ENCODE measurements around the gene CHRM4. TPM values are rescaled to one million over a fixed set of nuclear protein-coding genes. Genes with fewer than 3 reads are reported as not detected.

Gene CHRM4
- total RNA-seq, 2 donors from 2014 or later, result 0.46 TPM; not detected in 1

DNA sequence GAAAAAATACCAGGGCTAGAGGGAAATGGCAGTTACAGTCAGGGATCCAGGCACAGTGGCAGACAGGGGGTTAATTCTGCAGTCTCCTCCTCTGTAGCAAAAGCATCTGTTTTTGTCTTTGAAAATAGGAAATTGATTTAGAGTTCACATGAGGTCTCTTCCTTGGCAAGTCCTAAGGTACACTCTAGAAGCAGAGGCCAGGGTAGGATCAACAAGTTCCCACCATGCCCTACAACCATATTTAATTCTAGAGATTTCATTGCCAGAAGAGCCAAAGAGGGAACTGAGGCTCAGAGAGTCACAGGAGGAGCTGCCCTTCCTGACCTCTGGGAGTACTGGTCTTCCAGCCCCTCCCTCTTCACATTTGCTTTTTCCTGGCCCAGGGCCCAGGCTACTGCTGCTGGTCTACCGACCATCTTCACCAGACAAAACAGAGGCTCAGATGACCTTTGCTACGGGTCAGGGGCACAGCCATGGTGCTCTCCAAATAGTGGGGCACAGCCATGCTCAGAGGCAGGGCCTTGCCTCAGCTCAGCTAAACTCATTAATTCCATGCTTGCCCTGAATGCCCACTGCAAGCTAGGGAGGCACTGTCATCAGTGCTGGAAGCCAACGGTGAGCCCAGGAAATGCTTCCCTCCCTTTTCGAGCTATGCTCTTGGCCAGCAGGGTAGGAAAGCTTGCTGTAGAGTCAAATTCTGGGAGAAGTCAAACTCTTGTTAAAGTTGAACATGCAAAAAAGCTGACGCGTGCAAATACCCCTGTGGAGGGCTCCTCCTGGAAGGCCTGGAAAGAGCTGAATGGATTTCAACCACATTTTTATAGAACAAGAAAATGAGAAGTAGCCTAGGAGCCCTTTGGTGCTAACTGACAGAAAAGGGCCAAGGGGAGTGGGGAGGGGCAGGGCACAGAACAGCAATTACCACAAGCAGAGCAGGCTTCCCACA lies 11.7 kb upstream of the CHRM4 start:
- peaks cover 56% of the 10 kb centered on the region for H3K36me3 ChIP-seq (ENCODE audit: control insufficient read depth, insufficient read depth, low read length)
- no peak overlapping the region for H3K4me3 ChIP-seq (ENCODE audit: low read length)
- Mint-ChIP-seq H3K4me3 (no peak overlapping the region), H3K27ac (no peak overlapping the region), H3K27me3 (ENCODE audit: insufficient read depth) (no peaks in the 10 kb centered on the region), H3K4me1 (peaks cover 11% of the 10 kb centered on the region), H3K9me3 (no peaks in the 10 kb centered on the region), H3K36me3 (ENCODE audit: low read depth) (peaks cover 46% of the 10 kb centered on the region)
- peaks cover 10% of the 10 kb centered on the region for H3K4me1 ChIP-seq (ENCODE audit: control insufficient read depth, insufficient read depth, low read length)
- TF ChIP-seq, protein P1, sequence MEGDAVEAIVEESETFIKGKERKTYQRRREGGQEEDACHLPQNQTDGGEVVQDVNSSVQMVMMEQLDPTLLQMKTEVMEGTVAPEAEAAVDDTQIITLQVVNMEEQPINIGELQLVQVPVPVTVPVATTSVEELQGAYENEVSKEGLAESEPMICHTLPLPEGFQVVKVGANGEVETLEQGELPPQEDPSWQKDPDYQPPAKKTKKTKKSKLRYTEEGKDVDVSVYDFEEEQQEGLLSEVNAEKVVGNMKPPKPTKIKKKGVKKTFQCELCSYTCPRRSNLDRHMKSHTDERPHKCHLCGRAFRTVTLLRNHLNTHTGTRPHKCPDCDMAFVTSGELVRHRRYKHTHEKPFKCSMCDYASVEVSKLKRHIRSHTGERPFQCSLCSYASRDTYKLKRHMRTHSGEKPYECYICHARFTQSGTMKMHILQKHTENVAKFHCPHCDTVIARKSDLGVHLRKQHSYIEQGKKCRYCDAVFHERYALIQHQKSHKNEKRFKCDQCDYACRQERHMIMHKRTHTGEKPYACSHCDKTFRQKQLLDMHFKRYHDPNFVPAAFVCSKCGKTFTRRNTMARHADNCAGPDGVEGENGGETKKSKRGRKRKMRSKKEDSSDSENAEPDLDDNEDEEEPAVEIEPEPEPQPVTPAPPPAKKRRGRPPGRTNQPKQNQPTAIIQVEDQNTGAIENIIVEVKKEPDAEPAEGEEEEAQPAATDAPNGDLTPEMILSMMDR (conservative IDR thresholded peaks at IDR 0.05), result no peak
- WGBS, 2 experiments (ENCODE audit: insufficient coverage in 1 of 2, insufficient read length in 1 of 2), result 88 to 94% methylated on average over 4 to 6 of the region's 6 CpGs
- H3K27ac ChIP-seq (ENCODE audit: low read depth, low read length), result no peak overlapping the region
- no peaks in the 10 kb centered on the region for H3K9me3 ChIP-seq (ENCODE audit: control insufficient read depth, low read length)
- no peaks in the 10 kb centered on the region for H3K27me3 ChIP-seq (ENCODE audit: control insufficient read depth, insufficient read depth, low read length, poor library complexity, severe bottlenecking)
- no peak overlapping the region for H3K9ac ChIP-seq (ENCODE audit: extremely low read depth, low read length, poor library complexity, severe bottlenecking)
- DNase-seq, result no peak

DNA sequence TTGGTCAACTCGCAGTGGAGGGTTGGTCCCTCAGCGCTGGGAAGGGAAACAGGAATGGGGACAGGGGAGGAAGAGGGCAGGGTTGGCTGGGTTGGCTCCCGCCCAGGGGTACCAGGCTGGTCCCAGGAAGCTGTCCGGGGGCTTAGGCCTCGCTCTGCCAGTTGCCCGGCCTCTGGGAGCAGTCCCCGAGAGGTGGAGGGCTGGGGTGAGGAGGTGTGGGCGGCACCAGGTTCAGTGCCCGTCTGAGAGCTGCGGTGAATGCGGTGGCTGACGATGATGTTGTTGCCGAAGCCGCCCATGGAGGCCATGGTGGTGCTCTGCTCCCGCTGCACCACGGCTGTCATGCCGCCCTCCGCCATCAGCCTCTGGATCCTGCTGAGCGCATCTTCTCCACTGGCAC lies 6.0 kb upstream of the CHRM4 start:
- Histone ChIP-seq H3K27me3 (ENCODE audit: control insufficient read depth, insufficient read depth, low read length, poor library complexity, severe bottlenecking) (peaks cover 7% of the 10 kb centered on the region), H3K4me1 (ENCODE audit: control insufficient read depth, insufficient read depth, low read length) (no peaks in the 10 kb centered on the region), H3K9me3 (ENCODE audit: control insufficient read depth, low read length) (no peaks in the 10 kb centered on the region), H3K27ac (ENCODE audit: low read depth, low read length) (no peak overlapping the region), H3K36me3 (ENCODE audit: control insufficient read depth, insufficient read depth, low read length) (peaks cover 43% of the 10 kb centered on the region), H3K4me3 (ENCODE audit: low read length) (no peak overlapping the region), H3K9ac (ENCODE audit: extremely low read depth, low read length, poor library complexity, severe bottlenecking) (no peak overlapping the region)
- Mint-ChIP-seq H3K36me3 (ENCODE audit: low read depth) (peaks cover 38% of the 10 kb centered on the region), H3K27me3 (ENCODE audit: insufficient read depth) (peaks cover 19% of the 10 kb centered on the region), H3K4me3 (no peak overlapping the region), H3K27ac (no peak overlapping the region), H3K9me3 (no peaks in the 10 kb centered on the region), H3K4me1 (peaks cover 9% of the 10 kb centered on the region)
- TF ChIP-seq, protein P1 (conservative IDR thresholded peaks at IDR 0.05), result no peak
- DNase-seq, result no peak
- 97% methylated on average over 16 to 19 of the region's 19 CpGs for WGBS, 2 experiments (ENCODE audit: insufficient coverage in 1 of 2, insufficient read length in 1 of 2)

DNA sequence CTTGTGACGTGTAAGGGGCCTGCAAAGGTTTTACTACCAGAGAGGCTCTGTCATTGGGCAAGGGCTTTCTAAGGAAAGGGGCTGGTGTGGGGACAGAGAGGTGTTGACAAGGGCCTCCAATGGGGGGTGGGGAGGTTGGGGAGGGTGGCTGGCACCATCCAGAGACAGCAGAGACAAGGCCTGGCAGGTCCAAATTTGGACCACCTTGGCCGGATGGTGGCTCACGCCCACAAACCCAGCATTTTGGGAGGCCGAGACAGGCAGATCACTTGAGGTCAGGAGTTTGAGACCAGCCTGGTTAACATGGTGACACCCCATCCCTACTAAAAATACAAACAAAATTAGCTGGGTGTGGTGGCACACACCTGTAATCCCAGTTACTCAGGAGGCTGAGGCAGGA lies 2.2 kb upstream of the CHRM4 start:
- peaks cover 41% of the 10 kb centered on the region for H3K27me3 Mint-ChIP-seq (ENCODE audit: insufficient read depth)
- peaks cover 24% of the 10 kb centered on the region for H3K36me3 Mint-ChIP-seq (ENCODE audit: low read depth)
- peaks cover 13% of the 10 kb centered on the region for H3K4me1 Mint-ChIP-seq
- H3K27ac Mint-ChIP-seq, result no peak overlapping the region
- Histone ChIP-seq H3K9ac (ENCODE audit: extremely low read depth, low read length, poor library complexity, severe bottlenecking) (no peak overlapping the region), H3K4me1 (ENCODE audit: control insufficient read depth, insufficient read depth, low read length) (peaks cover 4% of the 10 kb centered on the region), H3K27ac (ENCODE audit: low read depth, low read length) (no peak overlapping the region), H3K9me3 (ENCODE audit: control insufficient read depth, low read length) (no peaks in the 10 kb centered on the region), H3K36me3 (ENCODE audit: control insufficient read depth, insufficient read depth, low read length) (peaks cover 26% of the 10 kb centered on the region), H3K27me3 (ENCODE audit: control insufficient read depth, insufficient read depth, low read length, poor library complexity, severe bottlenecking) (peaks cover 33% of the 10 kb centered on the region), H3K4me3 (ENCODE audit: low read length) (no peak overlapping the region)
- 91 to 93% methylated on average over 3 to 4 of the region's 4 CpGs for WGBS, 2 experiments (ENCODE audit: insufficient coverage in 1 of 2, insufficient read length in 1 of 2)
- H3K9me3 Mint-ChIP-seq, result no peaks in the 10 kb centered on the region
- TF ChIP-seq, protein P1 (conservative IDR thresholded peaks at IDR 0.05), result no peak
- DNase-seq, result no peak
- no peak overlapping the region for H3K4me3 Mint-ChIP-seq

Data from endodermal cell (in vitro differentiated cells).